LNCAP (cell line): ENCODE results near the gene SBF1.

Experiments used
- CTCF ChIP-seq: fragments of 450-650 bp; IDR thresholded peaks from 2 replicates; pipeline ENCODE4 v1.5.1; 2017; ENCODE audit warnings: mild to moderate bottlenecking

The SBF1 gene

GRCh38 chr22:50490531-50491308, 15.9 kb upstream of the SBF1 start:
- TF ChIP-seq CTCF, result no peak

- no peak for TF ChIP-seq CTCF
Observed at GRCh38 chr22:50489363-50490243, 14.8 kb upstream of the SBF1 start.

GRCh38 chr22:50488886-50489285, 14.1 kb upstream of the SBF1 start:
- no peak for TF ChIP-seq CTCF

- no peak for TF ChIP-seq CTCF
Observed at GRCh38 chr22:50488006-50488677, 13.3 kb upstream of the SBF1 start.

- no peak for TF ChIP-seq CTCF
Observed at GRCh38 chr22:50487290-50488005, 12.6 kb upstream of the SBF1 start.

- no peak for TF ChIP-seq CTCF
Observed at GRCh38 chr22:50486561-50487289, 11.9 kb upstream of the SBF1 start, which contains the start of gene MIOX. Gene MIOX, plus strand, starts transcription at chr22:50486859. Its CDS starts 39 bp downstream, at chr22:50486898.
